ENCODE measurements around the gene RAPGEF5. TPM values are rescaled to one million over a fixed set of nuclear protein-coding genes. Genes with fewer than 3 reads are reported as not detected.

RAPGEF5 gene
- total RNA-seq, 4 donors from 2014 or later = 21.2 to 27.0 (median 24.1) TPM

DNA sequence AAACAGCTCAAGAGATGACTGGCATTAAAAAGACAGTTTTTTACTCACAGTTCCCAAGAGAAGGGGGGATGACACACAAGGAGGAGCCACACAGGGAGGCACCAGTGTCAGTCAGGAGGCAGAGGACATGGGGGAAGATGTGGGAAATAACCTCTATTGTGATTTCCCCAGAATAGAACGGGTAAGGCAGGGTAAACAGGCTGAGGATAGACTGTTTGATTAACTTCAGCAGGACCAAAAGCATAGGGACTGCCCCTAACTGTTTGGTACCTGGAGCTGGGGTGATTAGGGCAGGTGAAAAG, 60.7 kb downstream of the RAPGEF5 start:
- Histone ChIP-seq H3K27ac (replicated peaks in 1 of 4) (no peak overlapping the region), H3K9me3 (no peaks in the 10 kb centered on the region), H3K36me3 (no peaks in the 10 kb centered on the region), H3K4me1 (peaks cover 0 to 12% (median 6%) of the 10 kb centered on the region in 4 donors), H3K4me3 (no peak overlapping the region), H3K27me3 (no peaks in the 10 kb centered on the region)
- WGBS = 94% methylated on average over 1 of the region's 1 CpG
- DNase-seq (ENCODE audit: extremely low spot score) = no peak
- intact Hi-C loops (cut with DNase I) = loop anchor here (10.0 kb wide), 1 partner anchor 181 kb away; no protein-coding TSS in a partner anchor
- no peak for TF ChIP-seq POLR2AphosphoS5 (IDR thresholded peaks at IDR 0.05)
- TF ChIP-seq, protein P1, sequence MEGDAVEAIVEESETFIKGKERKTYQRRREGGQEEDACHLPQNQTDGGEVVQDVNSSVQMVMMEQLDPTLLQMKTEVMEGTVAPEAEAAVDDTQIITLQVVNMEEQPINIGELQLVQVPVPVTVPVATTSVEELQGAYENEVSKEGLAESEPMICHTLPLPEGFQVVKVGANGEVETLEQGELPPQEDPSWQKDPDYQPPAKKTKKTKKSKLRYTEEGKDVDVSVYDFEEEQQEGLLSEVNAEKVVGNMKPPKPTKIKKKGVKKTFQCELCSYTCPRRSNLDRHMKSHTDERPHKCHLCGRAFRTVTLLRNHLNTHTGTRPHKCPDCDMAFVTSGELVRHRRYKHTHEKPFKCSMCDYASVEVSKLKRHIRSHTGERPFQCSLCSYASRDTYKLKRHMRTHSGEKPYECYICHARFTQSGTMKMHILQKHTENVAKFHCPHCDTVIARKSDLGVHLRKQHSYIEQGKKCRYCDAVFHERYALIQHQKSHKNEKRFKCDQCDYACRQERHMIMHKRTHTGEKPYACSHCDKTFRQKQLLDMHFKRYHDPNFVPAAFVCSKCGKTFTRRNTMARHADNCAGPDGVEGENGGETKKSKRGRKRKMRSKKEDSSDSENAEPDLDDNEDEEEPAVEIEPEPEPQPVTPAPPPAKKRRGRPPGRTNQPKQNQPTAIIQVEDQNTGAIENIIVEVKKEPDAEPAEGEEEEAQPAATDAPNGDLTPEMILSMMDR (IDR thresholded peaks at IDR 0.05) = no peak
- TF ChIP-seq POLR2A (IDR thresholded peaks at IDR 0.05; ENCODE audit: low read depth) = no peak
- TF ChIP-seq EP300 (IDR thresholded peaks at IDR 0.05) = no peak

DNA sequence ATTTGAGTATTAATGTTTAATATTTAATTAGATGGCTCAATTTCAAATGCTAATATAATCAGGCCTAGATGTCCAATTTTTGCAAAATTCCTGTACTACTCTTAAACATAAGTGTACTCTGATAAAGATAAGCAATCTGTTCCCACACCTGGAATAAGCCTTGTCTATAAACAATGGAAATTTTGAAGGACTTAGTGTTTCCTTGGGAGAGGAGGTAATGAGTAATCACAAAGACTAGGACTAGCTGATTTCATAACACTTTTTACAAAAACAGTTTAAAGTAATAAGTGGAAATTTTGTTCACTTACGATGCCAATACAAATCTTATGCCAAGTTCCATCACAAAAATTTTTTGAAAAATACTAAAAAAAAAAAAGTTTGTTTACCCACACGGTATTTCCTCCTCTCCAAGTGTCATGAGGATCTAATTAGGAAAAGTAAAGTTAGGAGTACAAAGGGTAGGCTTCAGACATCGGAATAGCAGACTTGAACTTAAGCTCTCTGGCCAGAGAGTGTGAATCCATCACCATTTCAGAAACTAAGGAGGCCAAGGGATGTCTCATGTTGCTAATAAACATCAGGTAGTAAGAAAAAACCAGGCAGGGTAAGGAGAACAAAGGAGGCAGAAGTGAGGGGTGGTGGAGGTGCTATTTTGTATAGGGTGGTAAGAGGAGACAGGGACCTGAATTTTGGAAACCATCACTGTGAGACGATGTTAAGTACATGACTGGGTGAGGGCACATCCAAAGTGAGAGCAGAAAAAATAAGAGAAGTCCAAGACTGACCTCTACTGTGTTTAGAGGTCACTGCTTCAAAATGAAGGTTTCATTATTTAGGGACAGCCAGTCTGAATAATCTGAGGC, 61.3 kb downstream of the RAPGEF5 start:
- Histone ChIP-seq H3K9me3 (no peaks in the 10 kb centered on the region), H3K27ac (replicated peaks in 1 of 4) (peak overlapping the region in 2 of 4 donors; percentile 25 to 37), H3K36me3 (no peaks in the 10 kb centered on the region), H3K27me3 (no peaks in the 10 kb centered on the region), H3K4me3 (no peak overlapping the region), H3K4me1 (peaks cover 0 to 12% (median 6%) of the 10 kb centered on the region in 4 donors)
- intact Hi-C loops (cut with DNase I) = loop anchor here (10.0 kb wide), 1 partner anchor 181 kb away; no protein-coding TSS in a partner anchor
- DNase-seq (ENCODE audit: extremely low spot score) = no peak
- 51% methylated on average over 4 of the region's 4 CpGs for WGBS
- TF ChIP-seq, protein P1 (IDR thresholded peaks at IDR 0.05) = peak in 1 of 3 experiments; percentile 9
- no peak for TF ChIP-seq POLR2A (IDR thresholded peaks at IDR 0.05; ENCODE audit: low read depth)

DNA sequence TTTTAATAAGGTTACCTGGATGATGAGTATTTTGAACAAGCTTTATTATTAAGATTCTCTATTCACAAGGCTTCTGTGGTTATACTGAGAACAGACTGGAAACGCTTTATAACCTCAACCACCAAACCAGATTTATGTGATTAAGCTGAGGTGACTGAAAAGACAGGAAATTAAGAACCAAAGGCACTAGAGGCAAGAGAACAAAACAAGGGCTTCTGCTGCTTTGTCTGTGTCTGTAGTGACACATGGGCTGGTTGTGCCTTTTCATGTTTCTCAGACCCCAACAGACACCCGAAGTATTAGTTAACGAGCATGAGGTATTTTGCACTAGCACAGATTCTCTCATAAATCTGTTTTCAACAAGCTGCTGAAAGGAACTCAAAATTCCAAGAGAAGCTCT, 64.4 kb downstream of the RAPGEF5 start:
- H3K9me3 ChIP-seq = no peaks in the 10 kb centered on the region
- TF ChIP-seq POLR2AphosphoS5 (IDR thresholded peaks at IDR 0.05) (no peak), EP300 (IDR thresholded peaks at IDR 0.05) (no peak), POLR2A (IDR thresholded peaks at IDR 0.05; ENCODE audit: low read depth) (no peak)
- TF ChIP-seq, protein P1 (IDR thresholded peaks at IDR 0.05) = no peak
- H3K27ac ChIP-seq (replicated peaks in 1 of 4) = no peak overlapping the region
- H3K4me3 ChIP-seq = no peak overlapping the region
- H3K27me3 ChIP-seq = no peaks in the 10 kb centered on the region
- H3K36me3 ChIP-seq = no peaks in the 10 kb centered on the region
- no peak for DNase-seq (ENCODE audit: extremely low spot score)
- intact Hi-C loops (cut with DNase I) = loop anchor here (10.0 kb wide), 1 partner anchor 178 kb away; no protein-coding TSS in a partner anchor
- H3K4me1 ChIP-seq = peaks cover 0 to 12% (median 6%) of the 10 kb centered on the region in 4 donors
- WGBS = 73% methylated on average over 3 of the region's 3 CpGs

DNA sequence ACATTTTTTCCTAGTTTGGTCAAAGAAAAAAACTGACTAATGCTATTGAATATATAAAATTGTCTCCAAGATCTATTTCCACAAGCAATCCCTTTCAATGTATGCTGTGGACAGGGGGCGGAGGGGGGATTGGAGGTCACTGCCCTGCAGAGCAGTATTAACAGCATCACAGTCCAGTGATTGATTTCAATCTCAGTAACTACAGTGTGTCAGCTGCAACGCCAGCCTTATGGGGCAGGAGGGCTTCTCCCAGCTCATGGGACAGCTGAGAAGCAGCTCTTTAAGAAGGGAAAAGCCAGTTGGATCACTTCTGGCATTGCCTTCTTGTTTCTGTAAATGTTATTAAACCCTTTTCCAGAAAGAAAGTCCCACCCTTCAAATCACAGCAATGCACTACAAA, 65.0 kb downstream of the RAPGEF5 start:
- H3K4me3 ChIP-seq = no peak overlapping the region
- intact Hi-C loops (cut with DNase I) = loop anchor here (10.0 kb wide), 1 partner anchor 177 kb away; no protein-coding TSS in a partner anchor
- WGBS = 80% methylated on average over 2 of the region's 2 CpGs
- DNase-seq (ENCODE audit: extremely low spot score) = no peak
- no peaks in the 10 kb centered on the region for H3K36me3 ChIP-seq
- H3K27ac ChIP-seq (replicated peaks in 1 of 4) = no peak overlapping the region
- H3K27me3 ChIP-seq = no peaks in the 10 kb centered on the region
- H3K4me1 ChIP-seq = peaks cover 0 to 12% (median 6%) of the 10 kb centered on the region in 4 donors
- TF ChIP-seq, protein P1 (IDR thresholded peaks at IDR 0.05) = no peak
- TF ChIP-seq POLR2A (IDR thresholded peaks at IDR 0.05; ENCODE audit: low read depth) (no peak), POLR2AphosphoS5 (IDR thresholded peaks at IDR 0.05) (no peak), EP300 (IDR thresholded peaks at IDR 0.05) (no peak)
- H3K9me3 ChIP-seq = no peaks in the 10 kb centered on the region

Data from esophagus muscularis mucosa (tissue), 4 donors.